C4-2B (cell line): Measurements from ENCODE around the gene SSH2.
A peak's percentile ranks its signal among the peaks of the same experiment; 100 is the strongest.

Source experiments
- H3K27ac ChIP-seq: fragments of 450-650 bp; 2 replicates; pipeline ENCODE4 v1.5.1; 2017
- ZFX ChIP-seq: fragments of 450-650 bp; IDR thresholded peaks from 2 replicates; pipeline ENCODE4 v1.6.1; 2017
- TF ChIP-seq, protein P1 (sequence below): fragments of 450-650 bp; conservative IDR thresholded peaks from 2 replicates; pipeline ENCODE4 v1.5.1; 2017; ENCODE audit warnings: mild to moderate bottlenecking

Gene SSH2

DNA sequence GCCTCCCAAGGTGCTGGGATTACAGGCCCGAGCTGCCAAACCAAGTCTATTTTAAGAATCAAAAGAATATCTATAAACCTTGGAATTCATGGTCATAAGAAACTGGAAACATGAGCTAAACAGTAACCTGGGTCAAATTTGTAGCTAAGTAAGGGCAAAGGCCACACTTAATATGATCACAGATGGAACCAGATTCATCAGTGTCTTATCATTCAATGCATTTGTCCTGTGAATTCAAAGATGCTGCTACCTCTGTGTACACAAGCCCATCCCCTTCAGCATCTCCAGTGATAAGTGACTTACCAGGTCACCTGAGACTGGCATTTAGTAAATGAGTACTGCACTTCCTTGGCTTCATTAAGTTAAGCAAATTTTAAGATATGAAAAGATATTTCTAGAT lies 108.1 kb downstream of the SSH2 start:
- no peak overlapping the region for H3K27ac ChIP-seq
- no peak for TF ChIP-seq ZFX
- TF ChIP-seq, protein P1, sequence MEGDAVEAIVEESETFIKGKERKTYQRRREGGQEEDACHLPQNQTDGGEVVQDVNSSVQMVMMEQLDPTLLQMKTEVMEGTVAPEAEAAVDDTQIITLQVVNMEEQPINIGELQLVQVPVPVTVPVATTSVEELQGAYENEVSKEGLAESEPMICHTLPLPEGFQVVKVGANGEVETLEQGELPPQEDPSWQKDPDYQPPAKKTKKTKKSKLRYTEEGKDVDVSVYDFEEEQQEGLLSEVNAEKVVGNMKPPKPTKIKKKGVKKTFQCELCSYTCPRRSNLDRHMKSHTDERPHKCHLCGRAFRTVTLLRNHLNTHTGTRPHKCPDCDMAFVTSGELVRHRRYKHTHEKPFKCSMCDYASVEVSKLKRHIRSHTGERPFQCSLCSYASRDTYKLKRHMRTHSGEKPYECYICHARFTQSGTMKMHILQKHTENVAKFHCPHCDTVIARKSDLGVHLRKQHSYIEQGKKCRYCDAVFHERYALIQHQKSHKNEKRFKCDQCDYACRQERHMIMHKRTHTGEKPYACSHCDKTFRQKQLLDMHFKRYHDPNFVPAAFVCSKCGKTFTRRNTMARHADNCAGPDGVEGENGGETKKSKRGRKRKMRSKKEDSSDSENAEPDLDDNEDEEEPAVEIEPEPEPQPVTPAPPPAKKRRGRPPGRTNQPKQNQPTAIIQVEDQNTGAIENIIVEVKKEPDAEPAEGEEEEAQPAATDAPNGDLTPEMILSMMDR, result no peak

DNA sequence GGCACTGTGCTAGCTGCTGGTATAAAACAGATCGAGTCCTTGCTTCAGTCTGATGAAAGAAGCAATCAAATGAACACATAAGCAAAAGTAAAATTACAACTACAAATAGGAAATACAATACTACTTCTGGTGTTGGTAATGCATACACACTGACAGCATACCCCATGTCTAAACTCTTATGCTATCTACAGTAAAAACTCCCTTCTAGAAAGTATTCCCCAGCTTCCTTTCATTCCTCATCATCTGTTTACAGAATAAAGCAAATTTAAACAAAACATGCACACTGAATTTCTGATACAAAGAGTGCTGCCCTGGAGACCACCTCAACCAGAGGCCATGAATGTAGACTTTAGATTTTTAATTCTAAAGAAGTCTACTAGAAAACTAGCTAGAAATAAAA lies 109.6 kb downstream of the SSH2 start:
- no peak overlapping the region for H3K27ac ChIP-seq
- no peak for TF ChIP-seq ZFX
- TF ChIP-seq, protein P1, result no peak

DNA sequence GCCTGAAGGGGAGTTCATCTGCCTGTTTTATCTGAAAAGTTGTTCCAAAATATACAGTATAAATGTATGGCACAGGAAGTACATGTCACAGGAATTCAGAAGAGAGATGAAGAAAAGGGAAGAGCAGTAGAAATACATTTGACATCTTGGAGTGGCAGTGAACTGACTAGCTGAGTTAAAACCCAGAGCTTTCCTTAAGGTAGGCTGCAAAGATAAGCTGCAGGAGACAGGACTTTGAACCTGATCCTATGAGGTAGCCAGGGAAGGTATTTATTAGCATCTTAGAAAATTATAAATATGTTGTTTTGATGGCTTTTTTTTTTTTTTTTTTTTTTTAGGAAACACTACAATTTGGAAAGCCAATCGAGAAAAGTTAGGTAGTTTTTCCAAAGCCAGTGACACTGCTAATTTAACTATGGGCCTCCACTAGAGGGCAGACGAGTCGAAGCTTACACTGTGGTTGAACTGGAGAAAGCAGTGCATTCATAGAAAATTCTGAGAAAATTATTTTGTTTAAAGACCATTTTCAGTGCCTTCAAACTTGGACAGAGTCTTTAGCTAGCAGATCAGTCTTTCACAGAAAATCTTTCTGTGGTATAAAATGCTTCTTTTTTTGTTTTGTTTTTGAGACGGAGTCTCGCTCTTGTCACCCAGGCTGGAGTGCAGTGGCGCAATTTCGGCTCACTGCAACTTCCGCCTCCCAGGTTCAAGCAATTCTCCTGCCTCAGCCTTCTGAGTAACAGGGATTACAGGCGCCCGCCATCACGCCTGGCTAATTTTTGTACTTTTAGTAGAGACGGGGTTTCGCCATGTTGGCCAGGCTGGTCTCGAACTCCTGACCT lies 122.3 kb downstream of the SSH2 start:
- TF ChIP-seq, protein P1, result peak; percentile 90
- no peak for TF ChIP-seq ZFX
- no peak overlapping the region for H3K27ac ChIP-seq

DNA sequence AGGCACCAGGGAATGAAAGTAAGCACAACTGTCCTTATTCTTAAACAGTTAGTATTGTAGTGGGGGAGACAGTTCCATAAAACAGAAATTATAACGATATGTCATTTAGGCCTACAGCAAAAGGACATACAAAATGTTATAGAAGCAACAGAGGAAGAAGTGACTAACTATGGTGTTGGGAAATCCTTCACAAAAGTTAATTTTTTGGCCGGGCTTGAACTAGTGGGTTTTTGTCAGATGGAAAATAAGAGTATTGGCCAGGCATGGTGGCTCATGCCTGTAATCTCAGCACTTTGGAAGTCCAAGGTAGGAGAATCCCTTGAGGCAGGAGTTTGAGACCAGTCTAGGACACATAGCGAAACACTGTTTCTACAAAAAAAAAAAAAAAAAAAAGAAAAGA lies 127.8 kb downstream of the SSH2 start:
- TF ChIP-seq, protein P1, result no peak
- TF ChIP-seq ZFX, result no peak
- H3K27ac ChIP-seq, result no peak overlapping the region

DNA sequence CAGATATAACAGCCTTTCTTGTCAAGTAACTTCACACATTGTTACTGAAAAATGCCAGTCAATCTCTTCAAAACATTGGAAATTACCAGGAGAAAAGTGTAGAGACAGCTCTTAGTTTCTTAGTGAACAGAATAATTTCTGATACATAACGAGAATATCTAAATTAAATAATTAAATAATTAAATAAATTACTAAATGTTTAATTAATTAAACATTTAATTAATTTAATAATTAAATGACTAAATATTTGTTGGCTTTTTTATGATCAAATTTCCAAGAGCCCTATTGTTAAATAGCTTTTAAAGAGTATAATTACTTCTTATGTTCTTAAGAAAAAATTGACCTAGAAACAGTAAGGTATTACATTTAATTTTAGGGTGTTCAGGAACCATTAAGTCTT lies 129.6 kb downstream of the SSH2 start:
- no peak overlapping the region for H3K27ac ChIP-seq
- TF ChIP-seq, protein P1, result no peak
- TF ChIP-seq ZFX, result no peak

DNA sequence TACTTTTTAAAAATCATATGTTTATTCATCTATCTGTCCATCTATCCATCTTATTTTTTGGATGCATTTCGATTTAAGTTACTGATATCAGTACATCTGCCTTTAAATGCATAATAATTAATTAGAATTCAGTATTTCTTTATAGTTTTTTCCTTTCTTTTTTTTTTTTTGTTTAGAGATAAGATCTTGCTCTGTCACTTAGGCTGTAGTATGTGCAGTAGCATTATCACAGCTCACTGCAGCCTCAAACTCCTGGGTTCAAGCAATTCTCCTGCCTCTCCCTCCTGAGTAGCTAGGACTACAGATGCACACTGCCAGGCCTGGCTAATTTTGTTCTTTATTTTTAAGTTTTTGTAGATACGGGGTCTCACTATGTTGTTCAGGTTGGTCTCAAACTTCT lies 133.4 kb downstream of the SSH2 start:
- TF ChIP-seq, protein P1, result no peak
- no peak for TF ChIP-seq ZFX
- H3K27ac ChIP-seq, result no peak overlapping the region

DNA sequence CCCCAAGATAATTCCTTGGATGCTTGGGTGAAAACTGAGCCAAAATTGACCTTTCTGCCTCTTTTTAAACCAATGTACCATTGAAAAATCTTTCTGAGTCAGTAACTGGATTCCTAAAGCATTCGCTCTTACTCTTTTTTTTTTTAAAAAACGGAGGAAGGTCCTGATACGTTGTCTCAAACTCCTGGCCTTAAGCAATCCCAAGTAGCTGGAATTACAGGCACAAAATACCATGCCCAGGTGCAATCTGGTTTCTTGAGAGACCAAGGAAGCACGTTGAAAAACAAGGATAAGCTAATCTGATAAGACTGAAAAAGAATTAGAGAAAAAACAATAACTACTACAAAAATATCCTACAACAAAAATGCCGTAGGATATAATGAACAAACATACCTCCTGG lies 136.5 kb downstream of the SSH2 start:
- H3K27ac ChIP-seq, result no peak overlapping the region
- no peak for TF ChIP-seq ZFX
- TF ChIP-seq, protein P1, result no peak
